ENCODE data around the gene FUZ. TPM values are rescaled to one million over a fixed set of nuclear protein-coding genes. Genes with fewer than 3 reads are reported as not detected.

Gene FUZ
- total and polyA plus RNA-seq, 2 experiments from 2014 or later = 11.7 to 21.1 TPM

DNA sequence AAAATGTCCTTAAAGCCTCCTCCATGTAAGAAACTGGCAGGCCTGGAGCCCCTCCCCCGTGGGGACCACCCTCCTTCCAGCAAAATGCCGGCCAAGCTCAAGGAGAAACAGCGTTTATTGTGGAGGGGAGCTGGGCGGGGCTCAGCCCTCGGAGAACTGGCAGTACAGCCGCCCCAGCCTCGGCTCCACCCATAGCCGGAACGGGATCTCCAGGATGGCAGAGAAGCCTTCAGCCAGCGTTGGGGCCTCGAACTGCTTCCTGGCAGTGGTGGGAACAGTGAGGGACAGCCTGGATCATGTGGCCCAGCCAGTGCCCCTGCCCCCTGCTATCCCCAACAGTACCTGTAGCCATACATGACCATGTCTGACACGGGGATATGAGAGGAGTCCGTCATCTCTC lies 48.0 kb upstream of the FUZ start:
- peaks cover 11% of the 10 kb centered on the region for H3K4me1 ChIP-seq (ENCODE audit: insufficient read depth)
- in situ Hi-C loops (cut with MboI) = no loop called here

GRCh38 chr19:49860336-49861102 lies 47.4 kb upstream of the FUZ start:
- Histone ChIP-seq H3K4me3 (no peak overlapping the region), H3K4me2 (ENCODE audit: unreplicated experiment) (no peak overlapping the region), H3F3A (ENCODE audit: insufficient read depth) (peaks cover 22% of the 10 kb centered on the region; the same call in 1 of the 2 replicates), H3K79me2 (ENCODE audit: insufficient read depth) (peaks cover 23% of the 10 kb centered on the region), H3K27me3 (replicated peaks; ENCODE audit: insufficient read depth) (no peaks in the 10 kb centered on the region), H3K4me1 (ENCODE audit: insufficient read depth) (peaks cover 7% of the 10 kb centered on the region), H4K20me1 (ENCODE audit: insufficient read depth) (no peaks in the 10 kb centered on the region), H3K9ac (no peak overlapping the region), H3K9me3 (ENCODE audit: low read depth) (no peaks in the 10 kb centered on the region), H3K36me3 (ENCODE audit: low read depth) (peaks cover 9% of the 10 kb centered on the region; the same call in 1 of the 2 replicates), H3K27ac (no peak overlapping the region), H2AFZ (no peak overlapping the region), H3K9me2 (ENCODE audit: insufficient read depth) (no peaks in the 10 kb centered on the region)
- DNase-seq = no peak
- in situ Hi-C loops (cut with MboI) = no loop called here
- 69% methylated on average over 15 to 17 of the region's 17 CpGs for WGBS, 2 experiments (ENCODE audit: low coverage in 1 of 2, low lambda C conversion rate in 2 of 2, missing lambda C conversion rate in 2 of 2)
- TF ChIP-seq EZH2 (IDR thresholded peaks at IDR 0.05; ENCODE audit: insufficient read depth, poor library complexity, severe bottlenecking) = no peak
- TF ChIP-seq EZH2phosphoT487 (IDR thresholded peaks at IDR 0.05; ENCODE audit: insufficient read depth, low read depth) = no peak

More for the DNA sequence above, 48.0 kb upstream of the FUZ start:
- H3K9ac ChIP-seq = no peak overlapping the region
- H3K9me2 ChIP-seq (ENCODE audit: insufficient read depth) = no peaks in the 10 kb centered on the region
- 39 to 46% methylated on average over 13 of the region's 13 CpGs for WGBS, 2 experiments (ENCODE audit: low coverage in 1 of 2, low lambda C conversion rate in 2 of 2, missing lambda C conversion rate in 2 of 2)
- peaks cover 22% of the 10 kb centered on the region; the same call in 1 of the 2 replicates for H3F3A ChIP-seq (ENCODE audit: insufficient read depth)
- no peaks in the 10 kb centered on the region for H4K20me1 ChIP-seq (ENCODE audit: insufficient read depth)
- no peak overlapping the region for H3K27ac ChIP-seq
- peak; percentile 34 for DNase-seq
- peaks cover 9% of the 10 kb centered on the region; the same call in 1 of the 2 replicates for H3K36me3 ChIP-seq (ENCODE audit: low read depth)
- TF ChIP-seq EZH2phosphoT487 (IDR thresholded peaks at IDR 0.05; ENCODE audit: insufficient read depth, low read depth) = no peak
- TF ChIP-seq EZH2 (IDR thresholded peaks at IDR 0.05; ENCODE audit: insufficient read depth, poor library complexity, severe bottlenecking) = no peak
- H3K79me2 ChIP-seq (ENCODE audit: insufficient read depth) = peaks cover 26% of the 10 kb centered on the region
- H2AFZ ChIP-seq = no peak overlapping the region
- no peaks in the 10 kb centered on the region for H3K9me3 ChIP-seq (ENCODE audit: low read depth)
- no peak overlapping the region for H3K4me3 ChIP-seq
- H3K27me3 ChIP-seq (replicated peaks; ENCODE audit: insufficient read depth) = no peaks in the 10 kb centered on the region
- no peak overlapping the region for H3K4me2 ChIP-seq (ENCODE audit: unreplicated experiment)

DNA sequence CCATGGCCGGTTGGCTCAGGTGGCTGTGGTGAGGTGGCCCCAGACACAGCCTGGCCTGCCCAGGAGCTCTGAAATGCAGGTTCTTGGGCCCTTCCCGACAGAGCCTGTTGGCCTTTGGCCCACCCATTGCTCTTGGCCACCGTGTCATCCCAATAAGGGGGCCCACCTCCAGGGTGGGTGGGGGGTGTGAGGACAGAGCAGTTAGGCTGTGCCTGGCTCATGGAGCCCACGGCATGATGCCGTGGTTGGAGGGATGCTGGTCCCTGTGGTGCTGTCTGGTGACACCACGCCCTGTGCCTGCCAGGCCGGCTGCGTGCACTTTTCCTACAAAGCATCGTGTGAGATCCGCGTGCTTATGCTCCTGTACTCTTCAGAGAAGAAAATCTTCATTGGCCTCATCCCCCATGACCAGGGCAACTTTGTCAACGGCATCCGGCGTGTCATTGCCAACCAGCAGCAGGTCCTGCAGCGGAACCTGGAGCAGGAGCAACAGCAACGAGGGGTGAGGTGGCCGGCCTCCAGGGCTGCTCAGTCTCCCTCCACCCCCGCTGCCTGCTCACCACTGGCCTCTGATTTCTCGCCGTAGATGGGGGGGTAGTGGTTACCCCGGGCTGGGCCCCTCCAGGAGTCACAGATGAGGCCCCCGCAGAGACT lies 46.7 kb upstream of the FUZ start:
- H3K79me2 ChIP-seq (ENCODE audit: insufficient read depth) = peaks cover 21% of the 10 kb centered on the region
- peaks cover 9% of the 10 kb centered on the region; the same call in 1 of the 2 replicates for H3K36me3 ChIP-seq (ENCODE audit: low read depth)
- no peak for DNase-seq
- peak overlapping the region; percentile 5 for H3K4me2 ChIP-seq (ENCODE audit: unreplicated experiment)
- H3K4me1 ChIP-seq (ENCODE audit: insufficient read depth) = peaks cover 6% of the 10 kb centered on the region
- no peak overlapping the region for H3K4me3 ChIP-seq
- in situ Hi-C loops (cut with MboI) = no loop called here
- H3K9ac ChIP-seq = no peak overlapping the region
- H3K9me3 ChIP-seq (ENCODE audit: low read depth) = no peaks in the 10 kb centered on the region
- no peaks in the 10 kb centered on the region for H3K9me2 ChIP-seq (ENCODE audit: insufficient read depth)
- H3K27ac ChIP-seq = peak overlapping the region; percentile 57
- TF ChIP-seq EZH2 (IDR thresholded peaks at IDR 0.05; ENCODE audit: insufficient read depth, poor library complexity, severe bottlenecking) = no peak
- no peak for TF ChIP-seq EZH2phosphoT487 (IDR thresholded peaks at IDR 0.05; ENCODE audit: insufficient read depth, low read depth)
- H3F3A ChIP-seq (ENCODE audit: insufficient read depth) = peaks cover 24% of the 10 kb centered on the region; the same call in 1 of the 2 replicates
- H3K27me3 ChIP-seq (replicated peaks; ENCODE audit: insufficient read depth) = no peaks in the 10 kb centered on the region
- H4K20me1 ChIP-seq (ENCODE audit: insufficient read depth) = no peaks in the 10 kb centered on the region
- 84 to 86% methylated on average over 20 to 21 of the region's 22 CpGs for WGBS, 2 experiments (ENCODE audit: low coverage in 1 of 2, low lambda C conversion rate in 2 of 2, missing lambda C conversion rate in 2 of 2)
- H2AFZ ChIP-seq = no peak overlapping the region

GRCh38 chr19:49858088-49858985 lies 45.2 kb upstream of the FUZ start:
- Histone ChIP-seq H3K27me3 (replicated peaks; ENCODE audit: insufficient read depth) (no peaks in the 10 kb centered on the region), H3K9ac (no peak overlapping the region), H3K36me3 (ENCODE audit: low read depth) (no peaks in the 10 kb centered on the region), H3K9me2 (ENCODE audit: insufficient read depth) (no peaks in the 10 kb centered on the region), H3K4me3 (no peak overlapping the region), H3K79me2 (ENCODE audit: insufficient read depth) (peaks cover 20% of the 10 kb centered on the region), H3F3A (ENCODE audit: insufficient read depth) (peaks cover 19% of the 10 kb centered on the region; the same call in 1 of the 2 replicates), H3K4me1 (ENCODE audit: insufficient read depth) (peaks cover 6% of the 10 kb centered on the region), H4K20me1 (ENCODE audit: insufficient read depth) (no peaks in the 10 kb centered on the region), H2AFZ (no peak overlapping the region), H3K9me3 (ENCODE audit: low read depth) (no peaks in the 10 kb centered on the region), H3K4me2 (ENCODE audit: unreplicated experiment) (no peak overlapping the region), H3K27ac (peak overlapping the region; percentile 57)
- in situ Hi-C loops (cut with MboI) = no loop called here
- peak; percentile 27 for DNase-seq
- WGBS, 2 experiments (ENCODE audit: low coverage in 1 of 2, low lambda C conversion rate in 2 of 2, missing lambda C conversion rate in 2 of 2) = 79 to 83% methylated on average over 34 to 36 of the region's 37 CpGs
- TF ChIP-seq EZH2 (IDR thresholded peaks at IDR 0.05; ENCODE audit: insufficient read depth, poor library complexity, severe bottlenecking) (no peak), EZH2phosphoT487 (IDR thresholded peaks at IDR 0.05; ENCODE audit: insufficient read depth, low read depth) (no peak)

Measured in GM23248 (cell line).